H1 (cell line): Measurements from ENCODE around the gene CFB. TPM values are rescaled to one million over a fixed set of nuclear protein-coding genes. Genes with fewer than 3 reads are reported as not detected.

ENCODE experiments used
- CTCF ChIA-PET: fragments of 300-600 bp; sonication (Branson Sonifier 250); formaldehyde crosslinking; loops from one replicate; lab custom pipeline; 2021; ENCODE audit not compliant: partially characterized antibody; lab: Charles Lee
- POLR2A ChIA-PET: fragments of 300-600 bp; sonication (Branson Sonifier 250); formaldehyde crosslinking; loops from one replicate; lab custom pipeline; 2021; ENCODE audit warnings: inconsistent platforms; ENCODE audit not compliant: partially characterized antibody; lab: Charles Lee
- DNase-seq, 2 experiments: peaks; one replicate each; pipeline versions ENCODE4 v3.0.0 to v3.0.0-alpha.2; 2010 to 2022; ENCODE audit warnings: low spot score in 2 of 2, low read depth in 1 of 2, mixed read lengths in 1 of 2
- FAIRE-seq: peaks from 2 replicates; lab custom pipeline; 2011; peaks lifted over from hg19 to GRCh38; lab: Jason Lieb, UNC
- H2AFZ ChIP-seq: 2 replicates; pipeline ENCODE4 v1.8.1; 2012; ENCODE audit warnings: low read length, inconsistent platforms
- H2AK5ac ChIP-seq: 2 replicates; pipeline ENCODE4 v1.6.1; 2013; ENCODE audit warnings: low read depth, low read length
- H2BK120ac ChIP-seq: replicated peaks from 2 replicates; pipeline ENCODE3; 2013; ENCODE audit warnings: low read depth, low read length, inconsistent platforms
- H2BK12ac ChIP-seq: 2 replicates; pipeline ENCODE4 v1.6.1; 2013; ENCODE audit warnings: low read depth, low read length
- H2BK15ac ChIP-seq: 2 replicates; pipeline ENCODE4 v1.6.1; 2013; ENCODE audit warnings: low read length
- H2BK20ac ChIP-seq: 2 replicates; pipeline ENCODE4 v1.6.1; 2013; ENCODE audit warnings: low read length
- H2BK5ac ChIP-seq: 2 replicates; pipeline ENCODE4 v1.6.1; 2013; ENCODE audit warnings: low read depth, low read length
- H3K14ac ChIP-seq: 2 replicates; pipeline ENCODE4 v1.6.1; 2013; ENCODE audit warnings: inconsistent platforms; ENCODE audit not compliant: insufficient read length
- H3K18ac ChIP-seq: 2 replicates; pipeline ENCODE4 v1.6.1; 2013; ENCODE audit warnings: low read length; ENCODE audit errors: extremely low read depth
- H3K23ac ChIP-seq: 2 replicates; pipeline ENCODE4 v1.6.1; 2013; ENCODE audit warnings: inconsistent platforms; ENCODE audit not compliant: insufficient read length
- H3K23me2 ChIP-seq: 2 replicates; pipeline ENCODE4 v1.6.1; 2013; ENCODE audit warnings: low read depth, low read length
- H3K27ac ChIP-seq: 2 replicates; pipeline ENCODE4 v1.6.1; 2011; ENCODE audit warnings: low read depth, low read length, inconsistent platforms
- H3K27me3 ChIP-seq, 4 experiments: replicated peaks in 1 of 4; 1 replicate in 1 of 4; 2 replicates in 3 of 4; pipeline versions ENCODE4 v1.6.1 to v1.8.1; 2011 to 2013; ENCODE audit warnings: low read length in 3 of 4, mild to moderate bottlenecking in 3 of 4, inconsistent platforms in 2 of 4, mixed read lengths in 2 of 4, moderate library complexity in 1 of 4; ENCODE audit not compliant: control insufficient read depth in 3 of 4, insufficient read depth in 3 of 4; ENCODE audit errors: extremely low read depth in 1 of 4
- H3K36me3 ChIP-seq, 4 experiments: 2 replicates each; pipeline versions ENCODE4 v1.6.1 to v1.8.1; 2011 to 2013; ENCODE audit warnings: mild to moderate bottlenecking in 4 of 4, low read length in 3 of 4, moderate library complexity in 2 of 4, control low read depth in 1 of 4, inconsistent platforms in 1 of 4; ENCODE audit not compliant: insufficient read depth in 4 of 4, control insufficient read depth in 2 of 4
- H3K4ac ChIP-seq: replicated peaks from 2 replicates; pipeline ENCODE3; 2013; ENCODE audit warnings: low read length, low read depth, mixed read lengths, inconsistent platforms; ENCODE audit not compliant: insufficient read length
- H3K4me1 ChIP-seq, 4 experiments: replicated peaks in 1 of 4; 1 replicate in 1 of 4; 2 replicates in 3 of 4; pipeline versions ENCODE4 v1.6.1 to v1.8.1; 2011 to 2013; ENCODE audit warnings: low read length in 3 of 4, inconsistent platforms in 2 of 4, mixed read lengths in 1 of 4; ENCODE audit not compliant: insufficient read depth in 4 of 4, control insufficient read depth in 3 of 4
- H3K4me2 ChIP-seq, 2 experiments: 2 replicates each; pipeline versions ENCODE4 v1.6.1 to v1.8.1; 2011 to 2013; ENCODE audit warnings: low read depth in 2 of 2, low read length in 2 of 2, control low read depth in 1 of 2, inconsistent platforms in 1 of 2, mild to moderate bottlenecking in 1 of 2; ENCODE audit not compliant: insufficient read depth in 1 of 2
- H3K4me3 ChIP-seq, 4 experiments: fragments of 200-600, 300-600 bp in 1 of 4; sonication (generic), shearing (Covaris generic), sonication (Bioruptor Twin) in 1 of 4; 2 replicates each; pipeline versions ENCODE4 v1.5.1 to v1.8.1; 2011 to 2016; ENCODE audit warnings: low read length in 4 of 4, low read depth in 3 of 4, control low read depth in 2 of 4, inconsistent platforms in 2 of 4, mild to moderate bottlenecking in 2 of 4, mixed read lengths in 1 of 4, moderate library complexity in 1 of 4; ENCODE audit not compliant: insufficient read depth in 2 of 4; ENCODE audit errors: extremely low read depth in 1 of 4
- H3K56ac ChIP-seq: replicated peaks from 2 replicates; pipeline ENCODE3; 2013; ENCODE audit warnings: low read depth, mild to moderate bottlenecking, mixed read lengths, low read length, inconsistent platforms; ENCODE audit not compliant: insufficient read length
- H3K79me1 ChIP-seq: 2 replicates; pipeline ENCODE4 v1.6.1; 2013; ENCODE audit warnings: low read depth, low read length, control low read depth
- H3K79me2 ChIP-seq, 2 experiments: 2 replicates each; pipeline versions ENCODE4 v1.6.1 to v1.8.1; 2012 to 2013; ENCODE audit warnings: low read length in 2 of 2, mild to moderate bottlenecking in 2 of 2, inconsistent platforms in 1 of 2; ENCODE audit not compliant: insufficient read depth in 2 of 2, control insufficient read depth in 1 of 2
- H3K9ac ChIP-seq, 4 experiments: replicated peaks in 1 of 4; 1 replicate in 1 of 4; 2 replicates in 3 of 4; pipeline versions ENCODE4 v1.6.1 to v1.8.1; 2011 to 2013; ENCODE audit warnings: low read depth in 3 of 4, low read length in 3 of 4, control low read depth in 2 of 4, mild to moderate bottlenecking in 2 of 4, moderate library complexity in 2 of 4, inconsistent platforms in 1 of 4; ENCODE audit errors: extremely low read depth in 1 of 4
- H3K9me3 ChIP-seq, 2 experiments: 2 replicates each; pipeline versions ENCODE4 v1.6.1 to v1.8.1; 2012 to 2013; ENCODE audit warnings: mild to moderate bottlenecking in 2 of 2, moderate library complexity in 2 of 2, control low read depth in 1 of 2, inconsistent platforms in 1 of 2, low read depth in 1 of 2, low read length in 1 of 2, mixed read lengths in 1 of 2; ENCODE audit not compliant: insufficient read depth in 2 of 2
- H4K20me1 ChIP-seq, 2 experiments: replicated peaks in 1 of 2; 2 replicates each; pipeline versions ENCODE3 to v1.8.1; 2011 to 2013; ENCODE audit warnings: inconsistent platforms in 2 of 2, low read length in 2 of 2, mild to moderate bottlenecking in 1 of 2; ENCODE audit not compliant: insufficient read depth in 2 of 2, control insufficient read depth in 1 of 2
- H4K5ac ChIP-seq: 2 replicates; pipeline ENCODE4 v1.6.1; 2013; ENCODE audit warnings: low read length, low read depth, mixed read lengths, inconsistent platforms; ENCODE audit not compliant: insufficient read length
- H4K8ac ChIP-seq: 2 replicates; pipeline ENCODE4 v1.8.0; 2013; ENCODE audit warnings: mild to moderate bottlenecking, moderate library complexity, low read length, inconsistent platforms; ENCODE audit not compliant: insufficient read depth; ENCODE audit errors: extremely low read depth
- H4K91ac ChIP-seq: replicated peaks from 2 replicates; pipeline ENCODE3; 2013; ENCODE audit warnings: low read length, mixed read lengths, inconsistent platforms; ENCODE audit not compliant: insufficient read length
- BACH1 ChIP-seq: IDR thresholded peaks from 2 replicates; pipeline ENCODE4 v1.6.1; 2012; ENCODE audit warnings: low read length, improper control_type of control experiment
- BRCA1 ChIP-seq: IDR thresholded peaks from 2 replicates; pipeline ENCODE4 v1.6.1; 2012; ENCODE audit warnings: low read depth, low read length, improper control_type of control experiment
- CBX5 ChIP-seq: fragments of 300-800, 300-1000 bp; sonication (generic); IDR thresholded peaks from 2 replicates; pipeline ENCODE4 v1.7.1; 2016; ENCODE audit warnings: antibody characterized with exemption, low read length, low read depth
- CREB1 ChIP-seq: IDR thresholded peaks from 2 replicates; pipeline ENCODE4 v1.6.1; 2012; ENCODE audit warnings: inconsistent platforms
- GABPA ChIP-seq: IDR thresholded peaks from 2 replicates; pipeline ENCODE4 v1.6.1; 2011; ENCODE audit warnings: mild to moderate bottlenecking, low read length, moderate library complexity, borderline replicate concordance; ENCODE audit not compliant: insufficient read depth
- SAP30 ChIP-seq: fragments of 300-600 bp; sonication (generic); IDR thresholded peaks from 2 replicates; pipeline ENCODE4 v1.7.1; 2012; ENCODE audit warnings: low read length, moderate library complexity, mild to moderate bottlenecking, inconsistent platforms; ENCODE audit not compliant: insufficient read depth, insufficient replicate concordance
- SP4 ChIP-seq: IDR thresholded peaks from 2 replicates; pipeline ENCODE4 v1.6.1; 2012; ENCODE audit warnings: low read length, inconsistent platforms
- TCF12 ChIP-seq: IDR thresholded peaks from 2 replicates; pipeline ENCODE4 v1.6.1; 2011; ENCODE audit warnings: low read depth, mild to moderate bottlenecking, low read length
- WGBS, 2 experiments: shearing (Covaris generic) in 1 of 2; methylation state at CpG; one replicate each; pipeline versions ENCODE4 v1.1.6 to v1.1.7; 2013 to 2015; ENCODE audit warnings: low lambda C conversion rate in 2 of 2, mixed read lengths in 2 of 2, inconsistent platforms in 1 of 2, low coverage in 1 of 2, missing lambda C conversion rate in 1 of 2; ENCODE audit not compliant: insufficient replicate concordance in 2 of 2, insufficient coverage in 1 of 2, insufficient read length in 1 of 2; ENCODE audit errors: extremely low coverage in 1 of 2, missing lambda C conversion rate in 1 of 2; 5-methylcytosine and 5-hydroxymethylcytosine counted together
- polyA plus RNA-seq, 7 experiments: library from polyadenylated mRNA; depleted of rRNA in 3 of 7; stranded (reverse) in 5 of 7; unstranded in 2 of 7; fragments of >200 nt in 5 of 7; fragments of 200-250 nt in 2 of 7; gene quantifications; 1 replicate in 5 of 7; 2 replicates in 1 of 7; 4 replicates in 1 of 7; pipeline versions ENCODE4 v1.2.1 to v1.2.3, GENCODE V29; 2011 to 2013; ENCODE audit warnings: missing spikeins in 2 of 7, mixed read lengths in 2 of 7
- total RNA-seq: library from RNA; stranded (reverse); fragmentation: NEBNext Ultra II Directional; extraction: Animal tissue kit (Norgen Biotek cat#: 25700); gene quantifications from 2 replicates; pipeline ENCODE4 v1.2.1, GENCODE V29; 2021
- TF ChIP-seq, protein P1 (sequence below), 3 experiments: IDR thresholded peaks; 1 replicate in 2 of 3; 2 replicates in 1 of 3; pipeline versions ENCODE4 v1.5.1 to v1.6.1; 2011; ENCODE audit warnings: low read length in 3 of 3, mild to moderate bottlenecking in 3 of 3, inconsistent platforms in 2 of 3, low read depth in 1 of 3, moderate library complexity in 1 of 3; ENCODE audit not compliant: insufficient read depth in 1 of 3; ENCODE audit errors: control extremely low read depth in 1 of 3

Gene CFB
- total and polyA plus RNA-seq, 2 of the 8 experiments (the other 6 are each of a cell fraction or from before 2014, with no cell fraction given): 0.09 TPM; not detected in 1

DNA sequence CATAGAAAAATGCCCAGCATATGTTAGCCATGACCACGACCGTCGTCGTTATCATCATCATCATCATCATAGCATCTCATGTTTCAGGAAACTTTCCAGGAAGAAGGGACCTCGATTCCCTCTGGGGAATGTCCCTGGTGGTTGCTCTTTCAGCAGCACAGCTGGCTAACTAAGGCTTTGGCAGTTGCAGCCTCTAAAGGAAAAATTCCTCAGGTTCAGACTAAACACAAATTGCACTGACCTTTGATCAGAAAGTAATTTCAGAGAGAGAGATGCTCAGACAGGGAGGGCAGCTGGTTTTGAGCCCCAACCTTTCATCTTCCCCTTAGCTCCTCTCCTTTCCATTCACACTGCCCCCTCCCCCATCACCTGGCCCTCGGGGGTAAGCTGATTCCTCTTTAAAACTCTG lies 5.6 kb upstream of the CFB start:
- H3K27ac ChIP-seq: no peak overlapping the region
- H3K9me3 ChIP-seq: no peaks in the 10 kb centered on the region
- no peak overlapping the region for H2BK20ac ChIP-seq
- no peak overlapping the region for H2BK5ac ChIP-seq
- H3K4me1 ChIP-seq: 0 out of 7 replicates have a peak, but pooled peaks cover 0 to 2% (median 0%) of the 10 kb centered on the region in 4 experiments
- no peak for DNase-seq
- H3K27me3 ChIP-seq: peaks cover 0 to 6% (median 0%) of the 10 kb centered on the region in 4 experiments; a peak in 1 of 7 replicates
- no peak overlapping the region for H3K56ac ChIP-seq
- H4K5ac ChIP-seq: no peak overlapping the region
- TF ChIP-seq GABPA: no peak
- no peak for TF ChIP-seq SP4
- TF ChIP-seq, protein P1, sequence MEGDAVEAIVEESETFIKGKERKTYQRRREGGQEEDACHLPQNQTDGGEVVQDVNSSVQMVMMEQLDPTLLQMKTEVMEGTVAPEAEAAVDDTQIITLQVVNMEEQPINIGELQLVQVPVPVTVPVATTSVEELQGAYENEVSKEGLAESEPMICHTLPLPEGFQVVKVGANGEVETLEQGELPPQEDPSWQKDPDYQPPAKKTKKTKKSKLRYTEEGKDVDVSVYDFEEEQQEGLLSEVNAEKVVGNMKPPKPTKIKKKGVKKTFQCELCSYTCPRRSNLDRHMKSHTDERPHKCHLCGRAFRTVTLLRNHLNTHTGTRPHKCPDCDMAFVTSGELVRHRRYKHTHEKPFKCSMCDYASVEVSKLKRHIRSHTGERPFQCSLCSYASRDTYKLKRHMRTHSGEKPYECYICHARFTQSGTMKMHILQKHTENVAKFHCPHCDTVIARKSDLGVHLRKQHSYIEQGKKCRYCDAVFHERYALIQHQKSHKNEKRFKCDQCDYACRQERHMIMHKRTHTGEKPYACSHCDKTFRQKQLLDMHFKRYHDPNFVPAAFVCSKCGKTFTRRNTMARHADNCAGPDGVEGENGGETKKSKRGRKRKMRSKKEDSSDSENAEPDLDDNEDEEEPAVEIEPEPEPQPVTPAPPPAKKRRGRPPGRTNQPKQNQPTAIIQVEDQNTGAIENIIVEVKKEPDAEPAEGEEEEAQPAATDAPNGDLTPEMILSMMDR (IDR thresholded peaks at IDR 0.05; ENCODE audit: control extremely low read depth in 1 of 3, insufficient read depth in 1 of 3, low read depth in 1 of 3, low read length in 3 of 3): no peak
- TF ChIP-seq BRCA1: no peak
- no peak for TF ChIP-seq TCF12
- no peak for TF ChIP-seq SAP30
- TF ChIP-seq CREB1: no peak
- no peak for TF ChIP-seq CBX5
- no peak for TF ChIP-seq BACH1
- no peak overlapping the region; the same call in 1 of the 2 replicates for H3K18ac ChIP-seq
- H3K4ac ChIP-seq: no peak overlapping the region
- H2AK5ac ChIP-seq: no peak overlapping the region
- FAIRE-seq: no peak
- H3K9ac ChIP-seq: no peak overlapping the region
- no peaks in the 10 kb centered on the region for H3K79me1 ChIP-seq
- 0 out of 2 replicates have a peak overlapping the region, but pooled peaks have one; percentile 36 for H2AFZ ChIP-seq
- no peak overlapping the region for H3K14ac ChIP-seq
- H3K23ac ChIP-seq: no peak overlapping the region
- no peak overlapping the region for H3K4me2 ChIP-seq
- H3K36me3 ChIP-seq: no peaks in the 10 kb centered on the region
- no peak overlapping the region for H2BK120ac ChIP-seq
- CTCF ChIA-PET: interaction anchor here (0.6 to 7.8 kb wide), 6 partner anchors 11 to 343 kb away, joined by 3 to 53 read pairs (median 4); no protein-coding TSS in a partner anchor
- no peak overlapping the region for H4K91ac ChIP-seq
- POLR2A ChIA-PET: interaction anchor here (0.8 to 6.9 kb wide), 6 partner anchors 10 to 42 kb away, joined by 3 to 47 read pairs (median 4); partner anchors contain the start of gene EHMT2
- no peaks in the 10 kb centered on the region for H3K79me2 ChIP-seq
- H3K23me2 ChIP-seq: no peaks in the 10 kb centered on the region
- H4K20me1 ChIP-seq: no peaks in the 10 kb centered on the region
- no peak overlapping the region for H2BK15ac ChIP-seq
- no peak overlapping the region for H4K8ac ChIP-seq
- 60% methylated on average over 6 of the region's 6 CpGs; no CpG with 5 or more reads in 1 of the 2 experiments for WGBS, 2 experiments
- H2BK12ac ChIP-seq: no peak overlapping the region
- H3K4me3 ChIP-seq: no peak overlapping the region
